Ovary (tissue), 9 donors: Measurements from ENCODE around the gene EML2. TPM values are rescaled to one million over a fixed set of nuclear protein-coding genes. Genes with fewer than 3 reads are reported as not detected.

ENCODE experiments used
- DNase-seq, 5 donors: peaks; one replicate each; pipeline ENCODE4 v3.0.0-alpha.2; 2019 to 2020
- H3K27ac ChIP-seq, 2 donors: fragments of 200-600 bp; one replicate each; pipeline versions ENCODE4 v1.5.1 to v1.8.0; 2019 to 2022
- H3K27me3 ChIP-seq: fragments of 200-600 bp; one replicate; pipeline ENCODE4 v1.8.0; 2022
- H3K36me3 ChIP-seq: fragments of 200-600 bp; sonication (generic); one replicate; pipeline ENCODE4 v1.5.1; 2019
- H3K4me1 ChIP-seq: one replicate; pipeline ENCODE4 v1.8.1; 2013; ENCODE audit warnings: mild to moderate bottlenecking, moderate library complexity; ENCODE audit not compliant: insufficient read depth
- H3K4me3 ChIP-seq: fragments of 200-600 bp; sonication (generic); one replicate; pipeline ENCODE4 v1.5.1; 2017
- H3K9me3 ChIP-seq, 2 donors: fragments of 200-600 bp in 1 of 2; sonication (generic) in 1 of 2; one replicate each; pipeline versions ENCODE4 v1.5.1 to v1.8.1; 2013 to 2019; ENCODE audit warnings: mild to moderate bottlenecking in 1 of 2, moderate library complexity in 1 of 2
- EP300 ChIP-seq: sonication (generic); formaldehyde crosslinking; IDR thresholded peaks from one replicate; pipeline ENCODE4 v1.6.1; 2017; ENCODE audit warnings: antibody characterized with exemption
- POLR2A ChIP-seq: fragments of 450-650 bp; IDR thresholded peaks from one replicate; pipeline ENCODE4 v1.6.1; 2017; ENCODE audit warnings: antibody characterized with exemption, mild to moderate bottlenecking, moderate library complexity
- WGBS, 3 donors: extraction: QIAGEN DNeasy Blood & Tissue Kit in 1 of 3; methylation state at CpG; one replicate each; pipeline versions ENCODE4 v1.1.5 to v1.1.7; 2013 to 2017; 5-methylcytosine and 5-hydroxymethylcytosine counted together
- intact Hi-C, 4 donors: fragments of 100-400 bp; cut with DNase I; formaldehyde crosslinking; loops; one replicate each; pipeline versions ENCODE4 v1.11.0 to v1.15.1; 2022 to 2023
- polyA plus RNA-seq, 2 donors: library from polyadenylated mRNA; stranded (reverse); fragments of 200-250 nt in 1 of 2; fragments of 350-450 nt in 1 of 2; fragmentation: Illumina TruSeq in 1 of 2; extraction: RNeasy Lipid Tissue Mini Kit (QIAGEN cat#74804) in 1 of 2; gene quantifications; one replicate each; pipeline ENCODE4 v1.2.3, GENCODE V29; 2013 to 2014
- total RNA-seq, 7 donors: library from RNA; depleted of rRNA in 2 of 7; stranded (reverse); fragments of >200 nt in 2 of 7; fragmentation: NEBNext Ultra II Directional in 3 of 7; extraction: Animal tissue kit (Norgen Biotek cat#: 25700) in 3 of 7; gene quantifications; one replicate each; pipeline versions ENCODE4 v1.1.0 to v1.2.4, GENCODE V29; 2016 to 2023
- TF ChIP-seq, protein P1 (sequence below), 3 donors: fragments of 450-650 bp in 2 of 3; fragments of 200-600 bp in 1 of 3; IDR thresholded peaks; one replicate each; pipeline versions ENCODE4 v1.5.1 to v1.8.0; 2016 to 2022; ENCODE audit warnings: antibody characterized with exemption in 3 of 3, mild to moderate bottlenecking in 1 of 3
- donor health status: DM: no; HTN: no; CAD: no; lungs with moderate emphysema.
- donor health status: DM: no; HTN: no; CAD: no.
- donor health status: Bipolar disorder and iron deficiency.
- donor health status: DM: yes; HTN: yes; CAD: no.
- donor health status: DM: no; HTN: no; CAD: no.
- donor health status: DM: yes; HTN: yes; CAD: no.

Gene EML2
- total and polyA plus RNA-seq, 9 donors = 9.9 to 25.0 (median 14.4) TPM

DNA sequence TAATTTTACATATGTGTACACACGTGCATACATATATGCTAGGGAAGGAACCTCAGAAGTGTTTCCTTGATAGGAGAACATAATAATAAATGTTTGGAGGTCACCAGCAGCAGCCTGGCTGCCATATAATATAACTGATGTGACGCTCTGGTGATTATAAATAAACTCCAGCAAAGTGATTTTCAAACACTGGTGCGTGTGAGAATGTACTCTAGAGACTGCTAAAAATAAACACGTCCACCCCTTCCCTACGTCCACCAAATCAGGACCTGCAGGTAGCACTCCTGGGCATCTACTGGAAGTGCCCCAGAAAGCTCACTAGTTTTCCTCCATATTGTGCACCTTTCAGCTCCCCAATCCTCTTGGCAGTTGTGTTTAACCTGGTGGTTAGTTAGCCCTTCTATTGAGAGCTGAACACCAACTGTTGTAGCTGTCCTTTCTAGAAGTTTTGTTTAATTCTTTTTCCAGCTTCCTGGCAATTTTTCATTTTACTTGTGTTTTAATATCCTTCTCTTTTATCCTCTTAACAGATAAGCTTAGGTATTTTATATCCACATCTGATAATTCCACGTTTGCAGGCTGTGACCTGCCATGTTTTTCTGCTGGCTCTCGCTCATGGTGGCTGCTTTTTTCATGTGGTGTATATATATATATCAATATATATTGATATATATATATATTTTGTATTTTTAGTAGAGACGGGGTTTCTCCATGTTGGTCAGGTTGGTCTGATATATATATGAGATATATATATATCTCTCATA lies 67.6 kb downstream of the EML2 start:
- Histone ChIP-seq H3K36me3 (no peaks in the 10 kb centered on the region), H3K27ac (no peak overlapping the region), H3K4me1 (no peaks in the 10 kb centered on the region), H3K9me3 (no peaks in the 10 kb centered on the region), H3K4me3 (no peak overlapping the region), H3K27me3 (no peaks in the 10 kb centered on the region)
- 83 to 86% (median 85%) methylated on average over 8 of the region's 8 CpGs for WGBS, 3 donors
- no peak for DNase-seq
- intact Hi-C loops = loop anchor here in 1 of 4 donors (10.0 kb wide), 1 partner anchor 47 kb away; no protein-coding TSS in a partner anchor
- TF ChIP-seq, protein P1, sequence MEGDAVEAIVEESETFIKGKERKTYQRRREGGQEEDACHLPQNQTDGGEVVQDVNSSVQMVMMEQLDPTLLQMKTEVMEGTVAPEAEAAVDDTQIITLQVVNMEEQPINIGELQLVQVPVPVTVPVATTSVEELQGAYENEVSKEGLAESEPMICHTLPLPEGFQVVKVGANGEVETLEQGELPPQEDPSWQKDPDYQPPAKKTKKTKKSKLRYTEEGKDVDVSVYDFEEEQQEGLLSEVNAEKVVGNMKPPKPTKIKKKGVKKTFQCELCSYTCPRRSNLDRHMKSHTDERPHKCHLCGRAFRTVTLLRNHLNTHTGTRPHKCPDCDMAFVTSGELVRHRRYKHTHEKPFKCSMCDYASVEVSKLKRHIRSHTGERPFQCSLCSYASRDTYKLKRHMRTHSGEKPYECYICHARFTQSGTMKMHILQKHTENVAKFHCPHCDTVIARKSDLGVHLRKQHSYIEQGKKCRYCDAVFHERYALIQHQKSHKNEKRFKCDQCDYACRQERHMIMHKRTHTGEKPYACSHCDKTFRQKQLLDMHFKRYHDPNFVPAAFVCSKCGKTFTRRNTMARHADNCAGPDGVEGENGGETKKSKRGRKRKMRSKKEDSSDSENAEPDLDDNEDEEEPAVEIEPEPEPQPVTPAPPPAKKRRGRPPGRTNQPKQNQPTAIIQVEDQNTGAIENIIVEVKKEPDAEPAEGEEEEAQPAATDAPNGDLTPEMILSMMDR (IDR thresholded peaks at IDR 0.05) = no peak

DNA sequence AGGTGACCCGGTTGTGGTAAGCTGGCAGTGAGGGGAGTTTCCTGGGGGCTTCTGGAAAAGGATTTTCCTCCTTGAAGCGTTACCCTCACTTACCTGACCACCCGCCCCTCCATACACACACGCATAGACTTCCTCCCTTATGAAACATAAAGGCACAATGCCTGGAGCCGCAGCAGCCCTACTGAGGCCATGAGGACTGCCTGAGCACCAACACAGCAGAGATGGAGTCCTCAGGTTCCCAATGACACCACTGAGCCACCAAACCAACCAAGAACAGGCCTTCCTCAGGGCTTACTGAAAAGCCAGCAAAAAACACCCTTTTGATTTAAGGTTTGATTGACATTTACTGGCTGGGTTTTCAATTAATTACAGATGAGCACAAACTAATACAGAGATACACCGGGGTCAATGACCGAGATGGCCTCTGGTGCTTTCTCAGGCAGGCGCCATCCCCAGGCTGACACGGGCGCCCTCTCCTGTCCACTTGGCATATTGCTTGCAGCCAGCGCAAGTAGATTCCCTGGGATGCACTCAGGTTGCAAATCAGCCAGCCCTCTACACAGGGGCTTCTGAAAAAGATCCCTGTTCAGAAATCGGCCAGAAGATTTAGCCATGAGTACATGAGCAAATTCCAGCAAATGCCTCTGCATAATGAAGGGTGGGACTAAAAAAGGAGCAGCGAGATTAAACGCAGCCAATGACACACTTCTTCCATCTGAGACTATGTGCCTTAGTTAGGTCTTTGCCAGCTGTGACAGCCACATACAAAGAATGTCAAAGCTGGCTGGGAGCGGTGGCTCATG lies 69.4 kb downstream of the EML2 start:
- intact Hi-C loops = loop anchor here in 1 of 4 donors (10.0 kb wide), 1 partner anchor 45 kb away; no protein-coding TSS in a partner anchor

DNA sequence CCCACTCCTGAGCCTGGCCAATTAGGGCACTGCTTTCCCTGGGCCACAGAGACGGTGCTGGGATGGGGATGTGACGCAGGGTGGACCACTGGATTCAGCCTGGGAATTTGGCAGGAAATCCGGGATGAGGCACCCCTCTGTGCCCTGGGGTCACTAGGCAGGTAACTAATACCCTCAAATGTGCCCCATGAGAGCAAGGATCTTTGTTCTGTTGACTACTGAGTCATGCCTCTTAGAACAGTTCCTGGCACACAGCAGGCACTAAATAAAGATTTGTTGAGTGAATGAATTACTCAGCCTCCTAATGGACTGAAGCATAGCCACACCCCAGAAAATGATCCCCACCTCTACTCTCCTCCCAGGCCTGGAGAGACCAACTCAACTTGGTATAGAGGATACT lies 70.5 kb downstream of the EML2 start:
- Histone ChIP-seq H3K36me3 (no peaks in the 10 kb centered on the region), H3K27me3 (no peaks in the 10 kb centered on the region), H3K4me1 (no peaks in the 10 kb centered on the region), H3K9me3 (no peaks in the 10 kb centered on the region), H3K27ac (no peak overlapping the region), H3K4me3 (no peak overlapping the region)
- intact Hi-C loops = no loop called here
- TF ChIP-seq, protein P1 (IDR thresholded peaks at IDR 0.05) = no peak
- no peak for DNase-seq
- WGBS, 3 donors = 83 to 92% (median 92%) methylated on average over 3 of the region's 3 CpGs

More for the DNA sequence above, 69.4 kb downstream of the EML2 start:
- H3K9me3 ChIP-seq = no peaks in the 10 kb centered on the region
- no peaks in the 10 kb centered on the region for H3K36me3 ChIP-seq
- DNase-seq = no peak
- TF ChIP-seq EP300 = no peak
- no peak for TF ChIP-seq POLR2A
- TF ChIP-seq, protein P1 (IDR thresholded peaks at IDR 0.05) = no peak
- H3K4me1 ChIP-seq = no peaks in the 10 kb centered on the region
- no peak overlapping the region for H3K4me3 ChIP-seq
- no peaks in the 10 kb centered on the region for H3K27me3 ChIP-seq
- H3K27ac ChIP-seq = no peak overlapping the region
- WGBS, 3 donors = 57 to 66% (median 60%) methylated on average over 15 of the region's 15 CpGs

DNA sequence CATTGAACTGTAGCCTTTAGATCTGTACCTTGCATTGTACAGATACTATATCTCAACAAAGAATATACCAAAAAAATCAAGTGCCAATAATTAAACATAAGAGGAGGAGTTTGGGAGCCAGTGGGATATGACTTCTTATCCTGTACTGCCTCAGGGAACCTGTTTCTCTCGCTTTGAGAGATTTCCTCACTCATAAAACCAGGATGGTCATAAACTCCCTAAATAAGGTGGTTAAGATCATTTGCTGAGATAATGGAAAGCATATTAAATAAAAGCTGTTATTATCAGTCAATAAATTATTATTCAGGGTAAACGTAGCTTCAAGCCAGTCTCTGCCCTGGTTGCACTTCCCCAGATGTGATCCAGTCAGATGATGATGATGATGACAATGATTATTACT lies 71.6 kb downstream of the EML2 start:
- intact Hi-C loops = no loop called here
- no peak overlapping the region for H3K4me3 ChIP-seq
- no peaks in the 10 kb centered on the region for H3K36me3 ChIP-seq
- no peaks in the 10 kb centered on the region for H3K4me1 ChIP-seq
- H3K27me3 ChIP-seq = no peaks in the 10 kb centered on the region
- 82 to 95% (median 94%) methylated on average over 2 of the region's 2 CpGs for WGBS, 3 donors
- TF ChIP-seq EP300 (no peak), POLR2A (no peak)
- TF ChIP-seq, protein P1 (IDR thresholded peaks at IDR 0.05) = no peak
- H3K9me3 ChIP-seq = no peaks in the 10 kb centered on the region
- no peak overlapping the region for H3K27ac ChIP-seq
- DNase-seq = no peak
